GM21526 (cell line): ENCODE results near the gene RHEB.
A peak's percentile ranks its signal among the peaks of the same experiment; 100 is the strongest.

Source experiments
- ATAC-seq: cut with Tn5 transposase; IDR thresholded peaks from one replicate; pipeline ENCODE4 v1.9.1; 2021; ENCODE audit warnings: moderate library complexity; ENCODE audit not compliant: unreplicated experiment, low FRiP score

The RHEB gene

GRCh38 chr7:151519765-151520418 lies at the start of gene RHEB:
TSS of gene RHEB (minus strand) at chr7:151519895. CDS start at chr7:151519511, 384 bp downstream.
- peak; percentile 76 for ATAC-seq

DNA sequence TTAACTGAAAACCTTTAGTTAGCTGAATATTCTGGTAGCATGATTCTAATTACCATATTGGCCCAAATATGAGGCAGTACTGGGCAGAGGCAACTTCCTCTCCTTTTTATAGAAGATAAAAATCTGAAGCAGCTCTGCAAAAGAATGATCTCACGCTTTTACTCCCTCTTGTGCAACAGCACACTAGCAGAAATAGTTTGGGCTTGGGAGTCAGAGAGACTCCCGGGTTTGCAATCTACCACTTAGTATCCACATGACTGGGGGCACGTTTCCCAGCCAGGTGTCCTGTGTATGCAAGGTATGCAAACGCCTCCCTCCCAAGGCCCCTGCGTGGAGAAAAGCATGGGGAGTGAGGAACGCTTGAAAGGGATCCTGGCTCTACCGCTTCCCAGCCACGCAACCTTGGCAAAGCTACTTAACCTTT lies 47.2 kb upstream of the RHEB start:
- ATAC-seq: no peak

- no peak for ATAC-seq
Observed at GRCh38 chr7:151565541-151565940, 45.8 kb upstream of the RHEB start.

DNA sequence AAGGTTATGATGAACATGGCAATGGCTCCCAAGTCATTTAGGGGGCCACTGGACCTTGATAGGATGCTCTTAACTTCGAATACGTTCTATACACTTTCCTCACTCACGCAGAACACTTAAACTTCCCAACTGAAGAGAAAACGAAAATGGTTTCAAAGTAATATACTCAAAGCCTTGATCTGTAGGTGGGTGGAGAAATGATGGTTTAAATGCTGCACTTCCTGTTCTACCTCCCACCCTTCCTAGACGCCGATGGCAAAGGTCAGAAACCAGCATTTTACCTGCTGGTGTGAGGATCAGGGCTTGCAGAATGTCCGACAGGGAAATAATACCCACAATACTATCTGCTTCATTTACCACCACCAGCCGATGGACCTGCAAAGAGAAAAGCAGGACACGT lies 40.5 kb upstream of the RHEB start:
- ATAC-seq: no peak

DNA sequence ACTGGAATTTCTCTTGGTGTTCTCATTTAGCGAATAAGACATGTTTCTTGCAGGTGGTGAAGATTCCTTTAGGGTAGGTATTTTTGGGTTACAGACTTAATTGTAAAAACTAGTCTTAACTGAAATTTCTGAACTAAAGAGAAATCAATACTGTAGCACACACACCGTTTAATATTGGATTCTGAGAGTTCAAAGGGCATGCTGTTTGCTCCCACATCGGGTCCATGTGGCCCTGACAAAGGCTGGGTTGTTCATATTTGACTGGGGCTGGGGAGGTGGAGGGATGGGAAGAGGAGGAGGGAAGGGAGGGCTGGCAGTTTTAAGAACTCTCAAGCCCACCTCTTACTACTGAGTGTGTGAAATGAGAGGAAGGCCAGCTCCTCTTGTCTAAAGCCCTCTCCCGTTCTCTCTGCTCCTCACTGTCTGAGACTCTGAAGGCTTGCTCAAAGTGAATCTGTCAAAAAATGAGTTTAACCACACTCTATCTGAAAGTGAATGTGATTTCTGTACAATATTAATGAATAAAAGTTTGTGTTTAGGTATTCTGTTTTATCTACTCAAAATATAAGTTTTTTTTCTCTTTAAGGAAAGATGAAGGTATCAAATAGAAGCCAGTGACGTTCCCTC lies 40.0 kb upstream of the RHEB start:
- ATAC-seq: no peak

DNA sequence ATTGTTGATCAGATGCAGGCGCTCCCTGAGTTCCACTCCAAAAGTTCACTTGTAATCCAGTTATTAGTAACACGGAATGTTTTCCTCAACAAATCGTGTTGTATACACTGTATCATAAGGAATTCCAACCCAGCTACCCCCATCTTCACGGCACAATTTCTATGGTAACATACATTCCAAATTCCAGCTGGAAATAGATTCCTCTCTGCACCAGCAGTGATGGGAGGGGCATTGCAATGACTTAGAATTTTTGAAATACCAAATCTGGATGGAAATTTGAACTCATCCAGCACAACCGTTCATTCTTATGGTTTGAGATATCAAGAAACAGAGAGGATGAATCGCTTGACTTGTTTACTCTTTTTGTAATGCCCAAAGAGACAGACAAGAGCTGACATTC lies 38.9 kb upstream of the RHEB start:
- no peak for ATAC-seq

- no peak for ATAC-seq
Observed at GRCh38 chr7:151556592-151556991, 36.9 kb upstream of the RHEB start.

DNA sequence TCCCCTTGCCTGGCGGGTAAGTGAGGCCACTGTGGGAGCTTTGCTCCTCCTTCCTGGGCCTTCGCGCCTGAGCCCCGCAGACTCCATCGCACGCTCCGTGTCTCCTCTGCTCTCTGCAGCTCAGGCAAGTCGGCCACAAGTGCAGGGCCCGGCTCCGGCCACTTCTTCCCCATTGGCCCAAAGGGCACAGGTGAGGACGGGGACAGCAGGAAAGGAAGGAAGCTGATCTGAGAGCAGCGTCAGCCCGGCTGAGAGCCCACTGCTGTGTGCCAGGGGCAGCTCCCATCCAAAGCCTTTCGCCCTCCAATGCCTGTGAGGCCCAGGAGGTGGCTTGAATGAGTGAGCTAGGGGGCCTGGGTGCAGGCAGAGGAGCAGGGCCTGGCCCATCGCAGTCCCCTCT lies 33.7 kb upstream of the RHEB start:
- ATAC-seq: no peak

DNA sequence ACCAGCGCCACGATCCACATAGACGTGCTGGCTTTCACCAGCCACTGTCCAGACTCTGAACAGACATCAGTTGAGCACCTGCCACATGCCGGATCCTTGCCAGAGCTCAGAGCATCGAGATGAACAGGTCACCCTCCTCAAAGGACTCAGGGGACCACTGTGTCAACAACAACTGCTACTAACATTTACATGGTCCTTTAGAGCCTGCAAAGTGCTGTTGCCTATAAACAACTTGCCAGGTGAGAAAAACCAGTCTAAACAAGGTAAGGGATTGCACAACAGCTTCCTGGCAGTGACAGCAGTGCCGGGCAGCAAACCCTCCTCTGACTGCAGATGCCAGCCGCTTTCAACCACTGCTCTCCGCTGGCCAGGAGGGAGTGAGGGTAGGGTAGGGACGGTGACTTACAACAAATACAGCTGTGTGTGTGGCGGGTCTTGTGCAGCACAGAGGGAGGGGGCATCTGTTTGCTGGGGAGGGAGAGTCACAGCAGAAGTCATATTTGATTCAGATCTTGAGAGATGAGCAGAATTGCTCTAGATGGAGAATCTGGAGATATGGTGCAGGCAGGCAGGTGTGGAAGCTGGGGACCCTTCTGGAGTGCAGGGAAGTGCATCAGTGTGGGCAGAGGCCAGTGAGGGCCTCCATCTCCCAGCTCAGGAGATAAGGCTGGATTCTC lies 32.8 kb upstream of the RHEB start:
- ATAC-seq: no peak

DNA sequence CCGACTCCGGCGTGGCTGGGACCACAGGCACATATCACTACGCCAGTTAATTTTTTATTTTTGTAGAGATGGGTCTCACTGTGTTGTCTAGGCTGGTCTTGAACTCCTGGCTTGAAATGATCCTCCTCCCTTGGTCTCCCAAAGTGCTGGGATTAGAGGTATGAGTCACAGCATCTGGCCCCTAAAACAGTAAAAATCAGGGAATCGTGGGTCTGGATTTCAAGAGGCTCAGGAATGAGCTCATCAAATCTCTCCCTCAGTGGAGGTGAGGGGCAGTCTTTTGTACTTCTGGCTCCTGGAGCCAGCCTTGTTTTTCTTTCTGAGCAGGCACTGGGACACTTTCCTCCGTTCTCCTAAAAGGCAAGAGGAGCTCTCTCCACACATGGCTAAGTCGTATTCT lies 32.1 kb upstream of the RHEB start:
- no peak for ATAC-seq

DNA sequence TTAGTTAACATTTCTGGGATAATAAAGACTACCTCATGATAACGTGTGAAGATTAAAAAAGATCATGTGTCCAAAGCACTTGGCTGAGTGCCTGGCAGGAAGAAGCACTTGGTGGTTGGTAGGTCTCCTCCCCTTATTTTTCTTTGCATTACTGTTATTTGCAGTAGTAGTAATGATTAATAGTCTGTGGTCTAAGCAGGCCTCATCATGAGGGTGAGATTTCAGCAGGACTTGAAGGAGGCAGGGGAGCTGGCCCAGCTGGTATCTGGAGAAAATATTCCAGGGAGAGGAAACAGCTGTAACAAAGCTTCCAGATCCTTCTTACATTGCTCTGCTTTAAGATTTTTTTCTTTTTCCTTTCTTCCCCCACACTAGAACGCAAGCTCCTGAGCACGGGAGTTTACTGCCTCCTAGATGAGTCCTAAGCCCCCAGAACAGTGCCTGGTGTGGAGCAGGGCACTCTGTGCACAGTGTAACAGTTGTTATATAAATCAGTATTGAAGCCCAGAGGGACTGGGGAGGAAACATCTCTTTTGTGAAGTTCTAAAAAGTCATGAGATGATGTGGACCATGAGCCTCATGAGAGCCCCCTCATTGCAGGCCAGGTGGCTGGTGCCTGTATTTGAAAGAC lies 31.1 kb upstream of the RHEB start:
- ATAC-seq: no peak

DNA sequence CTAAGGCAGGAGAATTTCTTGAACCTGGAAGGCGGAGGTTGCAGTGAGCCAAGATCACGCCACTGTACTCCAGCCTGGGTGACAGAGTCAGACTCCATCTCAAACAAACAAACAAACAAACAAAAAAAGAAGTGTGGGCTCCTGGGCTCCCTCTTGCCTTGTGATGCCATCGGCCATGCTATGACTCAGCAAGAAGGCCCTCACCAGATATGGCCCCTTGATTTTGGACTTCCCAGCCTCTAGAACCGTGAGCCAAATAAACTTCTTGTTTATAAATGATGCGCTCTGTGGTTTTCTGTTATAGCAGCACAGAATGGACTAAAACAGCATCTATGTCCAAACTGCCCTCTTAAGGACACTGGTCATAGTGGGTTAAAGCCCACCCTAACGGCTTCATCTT lies 29.9 kb upstream of the RHEB start:
- ATAC-seq: no peak

- no peak for ATAC-seq
Observed at GRCh38 chr7:151549083-151549482, 29.4 kb upstream of the RHEB start.

GRCh38 chr7:151544183-151544582 lies 24.5 kb upstream of the RHEB start:
- ATAC-seq: no peak

GRCh38 chr7:151542606-151543130 lies 23.0 kb upstream of the RHEB start:
- ATAC-seq: no peak

GRCh38 chr7:151541709-151542499 lies 22.2 kb upstream of the RHEB start:
- ATAC-seq: no peak

GRCh38 chr7:151540146-151540545 lies 20.5 kb upstream of the RHEB start:
- ATAC-seq: no peak

- ATAC-seq: no peak
Observed at GRCh38 chr7:151539088-151539671, 19.5 kb upstream of the RHEB start.

GRCh38 chr7:151537818-151538561 lies 18.3 kb upstream of the RHEB start:
- no peak for ATAC-seq
